Muscle of back (tissue), 11 donors: ENCODE data around the gene RINT1. TPM values are rescaled to one million over a fixed set of nuclear protein-coding genes. Genes with fewer than 3 reads are reported as not detected.
"Not testable (repeated sequence)": the region's sequence is repeated elsewhere in the genome, so short reads cannot be mapped to it uniquely, and the experiment has no call there.

Experiments used
- DNase-seq, 3 donors: peaks; one replicate each; pipeline versions ENCODE4 v3.0.0 to v3.0.0-alpha.2; 2013
- polyA plus RNA-seq, 10 donors: library from polyadenylated mRNA; unstranded; fragments of 120-200 nt; gene quantifications; one replicate each; pipeline ENCODE4 v1.2.1, GENCODE V29; 2013; ENCODE audit not compliant: insufficient read length in 10 of 10

RINT1 gene
- polyA plus RNA-seq, 10 donors, result 14.9 to 26.9 (median 20.0) TPM

- DNase-seq, result no peak
Observed at GRCh38 chr7:105596866-105597265, 64.9 kb downstream of the RINT1 start.

GRCh38 chr7:105599080-105599479 lies 67.1 kb downstream of the RINT1 start:
- DNase-seq, result not testable (repeated sequence)

DNA sequence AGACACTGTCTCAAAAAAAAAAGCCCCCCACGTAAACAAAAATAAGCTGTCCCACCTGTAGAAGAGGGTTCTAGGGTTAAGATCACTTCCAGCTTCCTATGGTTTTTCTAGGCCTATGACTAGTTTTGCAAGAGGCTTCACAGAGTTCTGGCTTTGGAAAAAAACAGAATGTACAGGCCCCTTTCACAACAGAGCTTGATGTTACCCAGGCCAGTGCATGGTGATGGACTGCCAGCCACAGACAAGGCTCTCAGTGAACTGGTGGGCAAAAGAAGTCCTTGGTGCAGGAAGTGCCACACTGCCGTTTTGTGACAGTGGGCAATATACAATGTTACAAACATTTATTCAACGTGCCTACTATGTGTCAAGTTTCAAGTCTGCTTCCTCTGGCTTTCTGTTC lies 67.5 kb downstream of the RINT1 start:
- no peak for DNase-seq

- no peak for DNase-seq
Observed at GRCh38 chr7:105600720-105601550, 68.9 kb downstream of the RINT1 start.

DNA sequence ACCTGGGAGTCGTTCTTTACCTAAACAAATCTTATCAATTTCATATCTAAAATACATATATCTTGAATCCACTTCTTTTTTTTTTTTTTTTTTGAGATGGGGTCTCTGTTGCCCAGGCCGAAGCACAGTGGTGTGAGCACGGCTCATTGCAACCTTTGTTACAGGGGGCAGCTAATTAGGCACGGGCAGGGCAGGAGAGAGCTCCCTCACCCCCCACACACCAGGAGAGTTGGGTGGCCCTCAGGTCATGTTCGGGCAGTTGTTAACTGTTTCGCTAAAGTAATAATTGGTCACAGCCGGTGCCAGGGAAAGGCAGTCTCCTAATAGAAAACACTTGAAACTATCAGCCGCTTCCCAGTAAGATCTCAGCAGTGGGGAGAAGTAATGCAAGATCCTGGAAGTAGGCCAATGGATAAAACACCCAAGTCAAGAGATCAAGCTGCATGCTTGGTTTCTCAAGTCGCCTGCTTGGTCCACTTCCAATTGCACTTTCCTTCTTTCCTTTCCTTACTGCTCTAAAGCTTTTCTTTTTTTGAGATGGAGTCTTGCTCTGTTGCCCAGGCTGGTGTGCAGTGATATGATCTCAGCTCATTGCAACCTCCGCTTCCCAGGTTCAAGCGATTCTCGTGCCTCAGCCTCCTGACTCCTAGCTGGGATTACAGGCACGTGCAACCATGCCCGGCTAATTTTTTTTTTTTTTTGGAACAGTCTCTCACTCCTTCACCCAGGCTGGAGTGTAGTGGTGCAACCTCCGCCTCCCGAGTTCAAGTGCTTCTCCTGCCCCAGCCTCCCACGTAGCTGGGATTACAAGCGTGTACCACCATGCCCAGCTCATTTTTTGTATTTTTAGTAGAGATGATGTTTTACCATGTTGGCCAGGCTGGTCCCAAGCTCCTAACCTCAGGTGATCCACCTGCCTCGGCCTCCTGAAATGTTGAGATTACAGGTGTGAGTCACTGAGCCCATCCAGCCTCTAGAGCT lies 70.6 kb downstream of the RINT1 start:
- DNase-seq, result no peak

DNA sequence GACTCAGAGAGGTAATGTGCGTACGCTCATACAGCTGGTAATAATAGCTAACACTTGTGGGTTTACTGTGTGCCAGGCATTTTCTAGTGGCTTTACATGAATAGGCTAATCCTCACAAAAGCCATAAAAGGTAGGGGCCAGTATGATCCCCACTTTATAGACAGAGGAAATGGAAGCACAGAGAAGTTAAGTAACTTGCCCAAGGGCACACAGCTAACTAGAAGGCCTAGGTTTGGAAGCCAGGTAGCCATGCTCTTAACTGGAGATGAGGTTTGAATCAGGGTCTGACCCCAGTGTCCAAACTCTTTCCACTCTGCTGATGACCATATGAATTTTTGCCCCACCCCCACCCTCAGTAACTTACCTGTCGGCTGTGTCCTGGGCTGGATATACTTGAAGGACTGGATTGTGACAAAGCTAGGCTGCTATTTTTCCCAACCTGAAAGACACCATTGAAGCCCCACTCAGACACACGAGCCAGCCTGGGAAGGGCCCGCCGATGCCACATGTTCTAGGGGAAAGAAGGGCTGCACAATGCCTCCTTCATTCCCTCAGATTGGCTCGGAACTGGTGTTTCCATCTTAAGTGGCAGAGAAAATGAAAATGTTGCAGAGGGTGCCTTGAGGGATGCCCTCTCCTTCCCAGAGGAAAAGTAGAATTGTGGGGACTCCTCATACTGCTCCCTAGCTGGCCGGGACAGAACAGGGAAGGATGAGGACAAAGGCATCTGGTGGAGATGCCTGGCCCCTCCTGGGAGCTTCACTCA lies 78.3 kb downstream of the RINT1 start:
- DNase-seq, result no peak

DNA sequence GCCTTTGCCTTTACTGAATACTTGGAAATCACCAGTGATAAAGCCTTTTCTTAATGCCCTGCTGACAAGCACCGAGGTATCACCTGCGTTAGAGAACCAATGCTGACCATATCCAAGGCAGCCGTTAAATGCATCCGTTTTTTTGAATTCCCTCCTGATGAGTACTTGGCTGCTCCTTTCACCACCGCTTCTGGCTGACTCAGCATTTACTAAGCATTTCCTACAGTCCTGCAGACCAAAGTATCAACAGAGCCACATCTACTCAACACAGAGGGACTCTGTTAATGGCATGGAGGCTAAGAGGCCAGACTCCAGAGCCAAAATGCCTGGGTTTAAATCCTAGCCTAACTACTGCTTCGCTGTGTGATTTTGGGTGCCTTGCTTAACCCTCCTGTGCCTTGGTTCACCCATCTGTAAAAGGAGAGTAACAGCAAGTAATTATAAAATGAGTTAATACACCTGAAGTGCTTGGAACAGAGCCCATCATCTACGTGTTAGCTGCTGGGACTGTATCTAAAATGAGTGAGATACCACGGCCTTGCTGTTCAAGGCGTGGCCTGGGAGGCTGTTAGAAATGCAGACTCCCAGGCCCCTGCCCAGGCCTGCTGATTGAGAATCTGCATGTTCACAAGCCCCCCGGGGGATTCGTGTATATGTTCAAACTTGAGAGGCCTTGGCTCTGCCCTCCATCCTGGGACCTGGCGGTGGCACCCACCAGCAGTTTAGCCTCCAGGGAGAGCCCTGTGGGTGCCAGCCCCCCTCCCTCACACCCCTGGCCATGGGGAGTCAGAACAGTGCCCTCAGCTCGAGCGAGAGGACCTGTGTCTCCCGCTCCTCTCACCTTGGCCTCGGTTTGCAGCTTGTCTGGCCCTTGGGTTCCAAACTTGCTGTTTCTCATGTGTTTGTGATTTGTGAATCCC lies 80.1 kb downstream of the RINT1 start:
- peak in 1 of 3 donors; percentile 42 for DNase-seq

DNA sequence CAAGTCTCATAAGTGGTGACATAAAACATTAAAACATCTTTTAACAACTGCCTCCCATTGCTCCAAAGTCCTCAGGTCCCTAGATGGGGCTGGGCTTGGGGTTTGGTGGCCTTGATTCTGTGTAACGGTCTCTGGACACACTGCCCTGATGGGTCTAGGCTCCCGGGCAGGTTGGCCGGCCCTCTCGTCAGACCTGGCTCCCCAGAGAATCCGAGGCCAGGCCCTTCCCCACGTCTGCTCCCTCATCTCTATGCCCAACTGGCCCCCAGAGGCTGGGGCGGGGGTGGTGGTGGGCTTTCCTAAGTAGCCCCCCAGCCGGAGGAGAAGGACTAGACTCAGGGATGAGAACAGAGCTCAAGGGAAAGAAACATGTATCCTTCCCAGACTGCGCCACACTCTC lies 80.8 kb downstream of the RINT1 start:
- DNase-seq, result no peak

DNA sequence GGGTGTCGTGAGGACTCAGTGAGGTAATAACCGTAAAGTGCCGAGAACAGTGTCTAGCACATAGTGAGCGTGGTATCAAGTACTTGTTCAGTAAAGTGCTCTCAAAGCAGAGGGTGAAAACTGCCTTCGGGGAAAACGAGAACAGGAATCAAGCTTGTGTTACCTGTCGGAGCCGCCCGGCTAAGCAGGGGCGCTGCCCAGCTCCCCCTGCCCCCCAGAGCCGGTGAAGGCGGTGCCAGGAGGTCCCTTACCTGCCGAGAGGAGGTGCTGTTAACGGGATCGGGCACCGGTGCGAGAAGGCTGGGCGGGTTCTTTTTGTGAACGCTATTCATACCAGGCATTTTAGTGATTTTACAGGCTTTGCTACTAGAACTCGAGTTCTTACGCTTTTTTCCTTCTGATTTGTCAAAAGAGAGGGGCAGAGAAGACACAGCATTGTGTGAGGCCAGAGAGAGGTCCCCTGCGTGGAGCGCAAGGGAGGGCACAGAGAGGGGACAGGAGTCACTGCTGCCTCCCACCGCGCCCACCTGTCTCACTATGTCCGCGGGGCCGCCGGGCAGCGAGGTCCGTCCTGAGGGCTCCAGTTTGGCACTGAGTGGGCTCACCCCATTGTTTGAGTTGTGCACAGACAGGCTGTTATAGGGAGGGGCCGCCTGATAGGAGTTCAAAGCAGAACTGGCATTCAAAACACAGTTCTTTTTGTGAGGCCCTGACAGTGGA lies 81.8 kb downstream of the RINT1 start:
- no peak for DNase-seq

DNA sequence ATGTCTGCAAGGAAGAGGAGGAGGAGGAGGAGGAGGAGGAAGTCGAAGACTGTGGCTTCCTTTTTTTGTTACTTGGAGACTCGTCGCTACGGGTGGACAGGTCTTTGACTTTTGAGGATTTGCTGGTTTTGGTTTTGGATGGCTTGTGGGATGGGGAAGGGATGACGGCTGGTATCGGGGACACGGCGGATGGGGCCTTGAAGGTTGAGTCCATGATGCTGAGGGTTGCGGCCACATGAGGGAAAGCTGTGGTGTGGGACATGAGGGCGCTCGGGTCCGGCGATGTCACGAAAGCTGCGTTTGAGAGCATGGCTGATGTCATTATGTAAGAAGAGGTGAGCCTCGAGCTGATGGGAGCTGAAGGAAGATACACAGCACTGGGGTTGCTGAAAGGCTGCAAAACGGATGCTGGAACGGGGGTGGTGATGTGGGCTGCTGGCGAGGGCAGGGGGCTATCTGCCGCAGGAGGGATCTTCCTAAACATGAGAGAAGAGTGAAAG lies 82.4 kb downstream of the RINT1 start:
- no peak for DNase-seq

Other genes with a start within 250 kb of the RINT1 start
- gene SRPK2, start 143.3 kb upstream of the RINT1 start, polyA plus RNA-seq, result 10 to 100 TPM; 33.3 to 47.6 (median 38.6) TPM
- gene PUS7, start 9.9 kb upstream of the RINT1 start, polyA plus RNA-seq, result 10 to 100 TPM in 8 of 10 donors, 1 to 10 TPM in 2; 8.9 to 18.9 (median 13.1) TPM
- 1 to 10 TPM in 7 of 10 donors, under 1 TPM in 3; 0.78 to 2.2 (median 1.2) TPM for gene EFCAB10, start 49.3 kb downstream of the RINT1 start, polyA plus RNA-seq